Cardiac fibroblast (primary cell): ENCODE results near the gene SNX3.
"Not testable (repeated sequence)": the region's sequence is repeated elsewhere in the genome, so short reads cannot be mapped to it uniquely, and the experiment has no call there.

Experiments
- DNase-seq, 2 donors: peaks; one replicate each; pipeline versions ENCODE4 v3.0.0 to v3.0.0-alpha.2; 2010; ENCODE audit warnings: low read depth in 2 of 2
- H3K4me3 ChIP-seq, 2 donors: replicated peaks in 1 of 2; 1 replicate in 1 of 2; 2 replicates in 1 of 2; pipeline ENCODE4 v1.5.1; 2011; ENCODE audit warnings: low read depth in 2 of 2, low read length in 2 of 2, mild to moderate bottlenecking in 2 of 2, moderate library complexity in 1 of 2
- TF ChIP-seq, protein P1 (sequence below): IDR thresholded peaks from one replicate; pipeline ENCODE4 v1.5.1; 2011; ENCODE audit warnings: low read depth, mild to moderate bottlenecking, low read length, inconsistent platforms

Gene SNX3

DNA sequence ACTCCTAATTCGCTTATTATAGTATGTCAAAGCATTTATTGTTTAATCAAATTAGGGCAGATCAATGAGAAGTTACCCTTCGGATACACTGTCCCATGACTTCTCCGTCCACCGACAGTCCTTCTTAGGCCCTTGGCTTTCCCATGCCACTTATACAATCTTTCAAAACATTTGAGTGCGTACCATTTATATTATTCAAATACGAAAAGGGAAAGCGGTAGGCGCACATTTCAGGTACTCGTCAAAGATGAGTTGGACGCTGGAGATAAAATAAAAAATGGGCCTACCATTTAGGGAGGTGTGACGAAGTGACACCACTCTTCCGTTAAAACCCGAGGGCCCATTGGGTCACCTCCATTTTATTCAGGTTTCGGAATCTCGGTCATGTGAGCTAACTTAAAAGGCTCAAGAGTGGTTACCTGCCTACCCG, 33.5 kb upstream of the SNX3 start:
- no peak for DNase-seq
- peak overlapping the region; percentile 75 to 87 for H3K4me3 ChIP-seq
- TF ChIP-seq, protein P1, sequence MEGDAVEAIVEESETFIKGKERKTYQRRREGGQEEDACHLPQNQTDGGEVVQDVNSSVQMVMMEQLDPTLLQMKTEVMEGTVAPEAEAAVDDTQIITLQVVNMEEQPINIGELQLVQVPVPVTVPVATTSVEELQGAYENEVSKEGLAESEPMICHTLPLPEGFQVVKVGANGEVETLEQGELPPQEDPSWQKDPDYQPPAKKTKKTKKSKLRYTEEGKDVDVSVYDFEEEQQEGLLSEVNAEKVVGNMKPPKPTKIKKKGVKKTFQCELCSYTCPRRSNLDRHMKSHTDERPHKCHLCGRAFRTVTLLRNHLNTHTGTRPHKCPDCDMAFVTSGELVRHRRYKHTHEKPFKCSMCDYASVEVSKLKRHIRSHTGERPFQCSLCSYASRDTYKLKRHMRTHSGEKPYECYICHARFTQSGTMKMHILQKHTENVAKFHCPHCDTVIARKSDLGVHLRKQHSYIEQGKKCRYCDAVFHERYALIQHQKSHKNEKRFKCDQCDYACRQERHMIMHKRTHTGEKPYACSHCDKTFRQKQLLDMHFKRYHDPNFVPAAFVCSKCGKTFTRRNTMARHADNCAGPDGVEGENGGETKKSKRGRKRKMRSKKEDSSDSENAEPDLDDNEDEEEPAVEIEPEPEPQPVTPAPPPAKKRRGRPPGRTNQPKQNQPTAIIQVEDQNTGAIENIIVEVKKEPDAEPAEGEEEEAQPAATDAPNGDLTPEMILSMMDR, result no peak

DNA sequence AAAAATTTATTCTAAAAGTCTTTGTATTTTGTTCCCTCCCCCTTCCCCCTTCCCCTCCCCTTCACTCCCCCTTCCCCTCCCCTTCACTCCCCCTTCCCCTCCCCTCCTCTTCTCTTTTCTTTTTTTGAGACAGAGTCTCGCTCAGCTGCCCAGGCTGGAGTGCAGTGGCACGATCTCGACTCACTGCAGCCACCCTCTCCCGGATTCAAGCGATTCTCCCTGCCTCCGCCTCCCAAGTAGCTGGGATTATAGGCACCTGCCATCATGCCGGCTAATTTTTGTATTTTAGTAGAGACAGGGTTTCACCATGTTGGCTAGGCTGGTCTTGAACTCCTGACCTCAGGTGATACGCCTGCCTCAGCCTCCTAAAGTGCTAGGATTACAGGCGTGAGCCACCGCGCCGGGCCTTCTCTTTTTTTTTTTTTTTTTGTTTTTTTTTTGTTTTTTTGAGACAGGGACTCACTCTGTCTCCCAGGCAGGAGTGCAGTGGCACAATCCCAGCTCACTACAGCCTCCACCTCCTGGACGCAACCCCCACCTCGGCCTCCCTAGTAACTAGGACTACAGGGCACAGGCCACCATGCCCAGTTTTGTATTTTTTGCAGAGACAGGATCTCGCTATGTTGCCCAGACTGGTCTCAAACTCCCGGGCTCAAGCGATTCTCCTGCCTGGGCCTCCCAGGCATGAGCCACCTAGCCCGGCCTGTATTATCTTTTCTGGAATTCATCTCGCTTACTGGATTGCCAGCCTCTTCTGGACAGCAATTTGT, 32.9 kb upstream of the SNX3 start:
- no peak overlapping the region for H3K4me3 ChIP-seq
- TF ChIP-seq, protein P1, result no peak
- no peak for DNase-seq

DNA sequence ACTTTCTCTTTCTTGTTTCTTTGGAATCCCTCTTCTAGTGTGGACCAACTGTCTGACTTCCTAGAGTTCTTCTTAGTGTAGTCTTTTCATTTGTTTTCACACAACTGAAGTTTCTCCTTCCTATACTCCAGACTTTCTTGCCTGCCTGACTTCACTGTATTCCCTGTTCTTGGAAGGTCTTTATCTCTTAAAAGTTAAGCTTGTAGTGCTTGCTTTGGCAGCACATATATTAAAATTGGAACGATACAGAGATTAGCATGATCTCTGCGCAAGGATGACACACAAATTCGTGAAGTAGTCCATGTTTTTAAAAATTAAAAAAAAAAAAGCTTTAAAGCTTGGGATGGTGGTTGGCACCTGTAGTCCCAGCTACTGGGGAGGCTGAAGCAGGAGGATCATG, 31.7 kb upstream of the SNX3 start:
- not testable (repeated sequence) for H3K4me3 ChIP-seq
- DNase-seq, result peak in 1 of 2 donors; percentile 4

DNA sequence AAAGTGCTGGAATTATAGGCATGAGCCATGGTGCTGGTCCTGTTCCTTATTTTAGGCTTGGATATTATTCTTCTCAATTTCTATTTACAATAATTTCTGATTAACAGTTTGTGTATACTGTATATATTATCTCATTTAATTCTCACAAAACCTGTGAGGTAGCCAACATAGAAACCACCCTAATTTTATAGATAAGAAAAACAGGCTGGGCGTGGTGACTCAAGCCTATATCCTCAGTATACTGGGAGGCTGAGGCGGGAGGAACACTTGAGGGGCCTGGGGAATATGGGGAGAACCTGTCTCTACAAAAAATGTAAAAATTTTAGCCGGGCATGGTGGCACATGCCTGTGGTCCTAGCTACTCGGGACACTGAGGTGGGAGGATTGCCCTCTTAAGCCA, 30.3 kb upstream of the SNX3 start:
- no peak for DNase-seq
- H3K4me3 ChIP-seq, result no peak overlapping the region
- TF ChIP-seq, protein P1, result no peak

DNA sequence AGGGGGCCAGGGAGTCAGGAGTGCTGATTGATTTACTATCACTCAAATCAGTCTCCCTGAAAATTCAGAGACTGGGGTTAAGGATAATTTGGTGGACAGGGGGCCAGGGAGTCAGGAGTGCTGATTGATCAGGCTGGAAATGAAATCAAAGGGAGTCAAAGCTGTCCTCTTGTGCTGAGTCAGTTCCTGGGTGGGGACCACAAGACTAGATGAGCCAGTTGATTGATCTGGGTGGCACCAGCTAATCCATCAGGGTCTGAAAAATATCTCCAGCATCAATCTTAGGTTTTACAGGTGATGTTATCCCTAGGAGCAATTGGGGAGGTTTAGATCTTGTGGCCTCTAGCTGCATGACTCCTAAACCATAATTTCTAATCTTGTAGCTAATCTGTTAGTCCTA, 27.9 kb upstream of the SNX3 start:
- TF ChIP-seq, protein P1, result no peak
- H3K4me3 ChIP-seq, result no peak overlapping the region
- DNase-seq, result no peak

DNA sequence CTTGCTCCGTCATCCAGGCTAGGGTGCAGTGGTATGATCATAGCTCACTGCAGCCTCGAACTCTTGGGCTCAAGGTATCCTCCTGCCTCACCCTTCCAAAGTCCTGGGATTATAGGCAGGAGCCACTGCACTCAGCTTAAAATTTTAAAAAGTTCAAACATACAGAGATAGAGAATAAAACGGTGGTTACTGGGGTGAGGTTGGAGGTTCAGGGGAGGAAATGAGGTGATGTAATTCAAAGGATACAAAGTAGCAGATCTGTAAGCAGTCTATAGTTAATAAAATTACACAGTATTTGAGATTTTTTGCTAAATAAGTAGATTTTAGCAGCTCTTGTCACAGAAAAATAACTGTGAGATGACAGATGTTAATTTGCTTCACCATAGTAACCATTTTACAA, 26.5 kb upstream of the SNX3 start:
- no peak for DNase-seq
- no peak overlapping the region for H3K4me3 ChIP-seq
- TF ChIP-seq, protein P1, result no peak

DNA sequence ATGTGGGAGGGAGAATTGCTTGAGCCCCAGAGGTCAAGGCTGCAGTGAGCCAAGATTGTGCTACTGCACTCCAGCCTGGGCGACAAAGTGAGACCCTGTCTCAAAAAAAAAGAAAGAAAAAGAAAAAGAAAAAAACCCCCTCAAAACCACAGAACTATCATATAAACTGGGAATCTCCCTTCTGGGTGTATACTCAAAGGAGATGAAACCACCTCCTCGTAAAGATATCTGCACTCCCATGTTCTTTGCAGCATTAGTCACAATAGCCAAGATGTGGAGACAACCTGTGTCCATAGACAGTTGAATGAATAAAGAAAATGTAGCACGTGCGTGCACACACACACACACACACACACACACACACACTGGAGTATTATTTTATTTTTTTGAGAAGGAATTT, 25.5 kb upstream of the SNX3 start:
- TF ChIP-seq, protein P1, result no peak
- no peak overlapping the region for H3K4me3 ChIP-seq
- no peak for DNase-seq
